Measurements from ENCODE around the gene APBB1IP.
"Not testable (repeated sequence)": the region's sequence is repeated elsewhere in the genome, so short reads cannot be mapped to it uniquely, and the experiment has no call there.

Gene APBB1IP

GRCh38 chr10:26478061-26478460 is 39.9 kb downstream of the APBB1IP start:
- H3K27ac Mint-ChIP-seq = peak overlapping the region; percentile 70
- H3K9me3 Mint-ChIP-seq = no peaks in the 10 kb centered on the region
- peaks cover 31% of the 10 kb centered on the region for H3K36me3 Mint-ChIP-seq (ENCODE audit: low read depth)
- H3K4me1 Mint-ChIP-seq (ENCODE audit: low read depth) = peaks cover 56% of the 10 kb centered on the region
- peak overlapping the region; percentile 52 for H3K4me3 Mint-ChIP-seq
- no peaks in the 10 kb centered on the region for H3K27me3 Mint-ChIP-seq (ENCODE audit: low read depth)

- peak overlapping the region; percentile 91 for H3K27ac Mint-ChIP-seq
- H3K4me3 Mint-ChIP-seq = peak overlapping the region; percentile 75
- peaks cover 54% of the 10 kb centered on the region for H3K4me1 Mint-ChIP-seq (ENCODE audit: low read depth)
- H3K36me3 Mint-ChIP-seq (ENCODE audit: low read depth) = peaks cover 28% of the 10 kb centered on the region
- no peaks in the 10 kb centered on the region for H3K27me3 Mint-ChIP-seq (ENCODE audit: low read depth)
- no peaks in the 10 kb centered on the region for H3K9me3 Mint-ChIP-seq
These were observed 41.8 kb downstream of the APBB1IP start for GRCh38 chr10:26479766-26480492.

GRCh38 chr10:26481315-26481692 is 43.2 kb downstream of the APBB1IP start:
- Mint-ChIP-seq H3K9me3 (no peaks in the 10 kb centered on the region), H3K36me3 (ENCODE audit: low read depth) (peaks cover 29% of the 10 kb centered on the region), H3K4me3 (no peak overlapping the region), H3K4me1 (ENCODE audit: low read depth) (peaks cover 55% of the 10 kb centered on the region), H3K27me3 (ENCODE audit: low read depth) (no peaks in the 10 kb centered on the region), H3K27ac (no peak overlapping the region)

- no peaks in the 10 kb centered on the region for H3K9me3 Mint-ChIP-seq
These were observed 43.9 kb downstream of the APBB1IP start for GRCh38 chr10:26481914-26482550.

GRCh38 chr10:26483554-26483953 is 45.4 kb downstream of the APBB1IP start:
- Mint-ChIP-seq H3K9me3 (no peaks in the 10 kb centered on the region), H3K4me3 (peak overlapping the region; percentile 30), H3K36me3 (ENCODE audit: low read depth) (peaks cover 17% of the 10 kb centered on the region), H3K27me3 (ENCODE audit: low read depth) (no peaks in the 10 kb centered on the region), H3K4me1 (ENCODE audit: low read depth) (peaks cover 57% of the 10 kb centered on the region), H3K27ac (peak overlapping the region; percentile 18)

More at GRCh38 chr10:26481914-26482550, 43.9 kb downstream of the APBB1IP start:
- no peaks in the 10 kb centered on the region for H3K27me3 Mint-ChIP-seq (ENCODE audit: low read depth)
- peaks cover 28% of the 10 kb centered on the region for H3K36me3 Mint-ChIP-seq (ENCODE audit: low read depth)
- peaks cover 60% of the 10 kb centered on the region for H3K4me1 Mint-ChIP-seq (ENCODE audit: low read depth)
- H3K27ac Mint-ChIP-seq = peak overlapping the region; percentile 97
- peak overlapping the region; percentile 82 for H3K4me3 Mint-ChIP-seq

- peaks cover 17% of the 10 kb centered on the region for H3K36me3 Mint-ChIP-seq (ENCODE audit: low read depth)
- H3K27me3 Mint-ChIP-seq (ENCODE audit: low read depth) = no peaks in the 10 kb centered on the region
- peak overlapping the region; percentile 5 for H3K27ac Mint-ChIP-seq
- H3K4me3 Mint-ChIP-seq = no peak overlapping the region
- H3K9me3 Mint-ChIP-seq = no peaks in the 10 kb centered on the region
- peaks cover 55% of the 10 kb centered on the region for H3K4me1 Mint-ChIP-seq (ENCODE audit: low read depth)
These were observed 47.2 kb downstream of the APBB1IP start for GRCh38 chr10:26485150-26485941.

- H3K9me3 Mint-ChIP-seq = no peaks in the 10 kb centered on the region
- H3K4me1 Mint-ChIP-seq (ENCODE audit: low read depth) = peaks cover 48% of the 10 kb centered on the region
- H3K27me3 Mint-ChIP-seq (ENCODE audit: low read depth) = no peaks in the 10 kb centered on the region
- peaks cover 17% of the 10 kb centered on the region for H3K36me3 Mint-ChIP-seq (ENCODE audit: low read depth)
- H3K27ac Mint-ChIP-seq = peak overlapping the region; percentile 94
- H3K4me3 Mint-ChIP-seq = peak overlapping the region; percentile 26
These were observed 48.2 kb downstream of the APBB1IP start for GRCh38 chr10:26486304-26486703.

- peaks cover 17% of the 10 kb centered on the region for H3K36me3 Mint-ChIP-seq (ENCODE audit: low read depth)
- peaks cover 44% of the 10 kb centered on the region for H3K4me1 Mint-ChIP-seq (ENCODE audit: low read depth)
- H3K9me3 Mint-ChIP-seq = peaks cover 1% of the 10 kb centered on the region
- no peaks in the 10 kb centered on the region for H3K27me3 Mint-ChIP-seq (ENCODE audit: low read depth)
- peak overlapping the region; percentile 94 for H3K27ac Mint-ChIP-seq
- H3K4me3 Mint-ChIP-seq = peak overlapping the region; percentile 73
These were observed 49.1 kb downstream of the APBB1IP start for GRCh38 chr10:26486990-26487850.

GRCh38 chr10:26488344-26488743 is 50.2 kb downstream of the APBB1IP start:
- peaks cover 4% of the 10 kb centered on the region for H3K9me3 Mint-ChIP-seq
- peak overlapping the region; percentile 2 for H3K4me3 Mint-ChIP-seq
- H3K4me1 Mint-ChIP-seq (ENCODE audit: low read depth) = peaks cover 39% of the 10 kb centered on the region
- H3K27me3 Mint-ChIP-seq (ENCODE audit: low read depth) = no peaks in the 10 kb centered on the region
- H3K27ac Mint-ChIP-seq = peak overlapping the region; percentile 43
- peaks cover 24% of the 10 kb centered on the region for H3K36me3 Mint-ChIP-seq (ENCODE audit: low read depth)

- H3K4me3 Mint-ChIP-seq = no peak overlapping the region
- H3K27ac Mint-ChIP-seq = no peak overlapping the region
- no peaks in the 10 kb centered on the region for H3K27me3 Mint-ChIP-seq (ENCODE audit: low read depth)
- H3K9me3 Mint-ChIP-seq = peaks cover 4% of the 10 kb centered on the region
- peaks cover 31% of the 10 kb centered on the region for H3K36me3 Mint-ChIP-seq (ENCODE audit: low read depth)
- peaks cover 34% of the 10 kb centered on the region for H3K4me1 Mint-ChIP-seq (ENCODE audit: low read depth)
These were observed 50.9 kb downstream of the APBB1IP start for GRCh38 chr10:26489081-26489480.

GRCh38 chr10:26490367-26490766 is 52.2 kb downstream of the APBB1IP start:
- H3K36me3 Mint-ChIP-seq (ENCODE audit: low read depth) = peaks cover 36% of the 10 kb centered on the region
- not testable (repeated sequence) for H3K27ac Mint-ChIP-seq; H3K9me3 Mint-ChIP-seq; H3K4me3 Mint-ChIP-seq; H3K27me3 Mint-ChIP-seq (ENCODE audit: low read depth)
- peaks cover 32% of the 10 kb centered on the region for H3K4me1 Mint-ChIP-seq (ENCODE audit: low read depth)

- no peak overlapping the region for H3K4me3 Mint-ChIP-seq
- peaks cover 4% of the 10 kb centered on the region for H3K9me3 Mint-ChIP-seq
- peaks cover 29% of the 10 kb centered on the region for H3K4me1 Mint-ChIP-seq (ENCODE audit: low read depth)
- no peak overlapping the region for H3K27ac Mint-ChIP-seq
- H3K36me3 Mint-ChIP-seq (ENCODE audit: low read depth) = peaks cover 37% of the 10 kb centered on the region
- H3K27me3 Mint-ChIP-seq (ENCODE audit: low read depth) = no peaks in the 10 kb centered on the region
These were observed 53.1 kb downstream of the APBB1IP start for GRCh38 chr10:26491276-26491675.

- Mint-ChIP-seq H3K9me3 (peaks cover 4% of the 10 kb centered on the region), H3K27me3 (ENCODE audit: low read depth) (no peaks in the 10 kb centered on the region), H3K4me1 (ENCODE audit: low read depth) (peaks cover 23% of the 10 kb centered on the region), H3K4me3 (no peak overlapping the region), H3K27ac (no peak overlapping the region), H3K36me3 (ENCODE audit: low read depth) (peaks cover 40% of the 10 kb centered on the region)
These were observed 53.8 kb downstream of the APBB1IP start for GRCh38 chr10:26491934-26492333.

- H3K27me3 Mint-ChIP-seq (ENCODE audit: low read depth); H3K4me3 Mint-ChIP-seq; H3K27ac Mint-ChIP-seq; H3K9me3 Mint-ChIP-seq: not testable (repeated sequence)
- peaks cover 40% of the 10 kb centered on the region for H3K36me3 Mint-ChIP-seq (ENCODE audit: low read depth)
- peaks cover 16% of the 10 kb centered on the region for H3K4me1 Mint-ChIP-seq (ENCODE audit: low read depth)
These were observed 54.6 kb downstream of the APBB1IP start for GRCh38 chr10:26492725-26493124.

Data from T-helper 1 cell treated with Interleukin-12 subunit alpha and Interleukin-12 subunit beta and Interleukin-4 antibody, amounts not matched to agents 30 μg/mL and 1 μg/mL, for 36 hours (primary cell).